GM19023 (cell line): ENCODE data around the gene ICA1.
"Not testable (repeated sequence)": the region's sequence is repeated elsewhere in the genome, so short reads cannot be mapped to it uniquely, and the experiment has no call there.

Experiments
- ATAC-seq: cut with Tn5 transposase; IDR thresholded peaks from one replicate; pipeline ENCODE4 v1.9.1; 2021; ENCODE audit warnings: mild to moderate bottlenecking, moderate library complexity; ENCODE audit not compliant: unreplicated experiment

The ICA1 gene

GRCh38 chr7:8261711-8262695 lies at the start of gene ICA1:
Gene ICA1 (minus strand): TSS chr7:8262167. CDS start chr7:8235926, 26,241 bp downstream.
- ATAC-seq: peak; percentile 68

- no peak for ATAC-seq
Observed at GRCh38 chr7:8310876-8311275, 48.9 kb upstream of the ICA1 start.

- no peak for ATAC-seq
Observed at GRCh38 chr7:8305625-8306388, 43.8 kb upstream of the ICA1 start.

GRCh38 chr7:8305104-8305503 lies 43.1 kb upstream of the ICA1 start:
- no peak for ATAC-seq

- no peak for ATAC-seq
Observed at GRCh38 chr7:8303904-8304528, 42.0 kb upstream of the ICA1 start.

GRCh38 chr7:8297023-8297422 lies 35.1 kb upstream of the ICA1 start:
- not testable (repeated sequence) for ATAC-seq

GRCh38 chr7:8296362-8296659 lies 34.3 kb upstream of the ICA1 start:
- no peak for ATAC-seq

GRCh38 chr7:8295638-8296361 lies 33.8 kb upstream of the ICA1 start:
- ATAC-seq: peak; percentile 95

GRCh38 chr7:8291397-8292141 lies 29.6 kb upstream of the ICA1 start:
- ATAC-seq: no peak

GRCh38 chr7:8290645-8291308 lies 28.8 kb upstream of the ICA1 start:
- no peak for ATAC-seq

GRCh38 chr7:8286118-8286517 lies 24.2 kb upstream of the ICA1 start:
- ATAC-seq: no peak

- ATAC-seq: no peak
Observed at GRCh38 chr7:8285155-8285554, 23.2 kb upstream of the ICA1 start.

- ATAC-seq: no peak
Observed at GRCh38 chr7:8284606-8285005, 22.6 kb upstream of the ICA1 start.

- ATAC-seq: no peak
Observed at GRCh38 chr7:8283968-8284367, 22.0 kb upstream of the ICA1 start.

GRCh38 chr7:8282871-8283270 lies 20.9 kb upstream of the ICA1 start:
- ATAC-seq: no peak

- ATAC-seq: no peak
Observed at GRCh38 chr7:8282162-8282561, 20.2 kb upstream of the ICA1 start.

GRCh38 chr7:8278183-8278582 lies 16.2 kb upstream of the ICA1 start:
- no peak for ATAC-seq

- ATAC-seq: no peak
Observed at GRCh38 chr7:8277394-8277982, 15.5 kb upstream of the ICA1 start.

- ATAC-seq: no peak
Observed at GRCh38 chr7:8274589-8274988, 12.6 kb upstream of the ICA1 start.
